ENCODE measurements around the gene KCNH4.

DNA sequence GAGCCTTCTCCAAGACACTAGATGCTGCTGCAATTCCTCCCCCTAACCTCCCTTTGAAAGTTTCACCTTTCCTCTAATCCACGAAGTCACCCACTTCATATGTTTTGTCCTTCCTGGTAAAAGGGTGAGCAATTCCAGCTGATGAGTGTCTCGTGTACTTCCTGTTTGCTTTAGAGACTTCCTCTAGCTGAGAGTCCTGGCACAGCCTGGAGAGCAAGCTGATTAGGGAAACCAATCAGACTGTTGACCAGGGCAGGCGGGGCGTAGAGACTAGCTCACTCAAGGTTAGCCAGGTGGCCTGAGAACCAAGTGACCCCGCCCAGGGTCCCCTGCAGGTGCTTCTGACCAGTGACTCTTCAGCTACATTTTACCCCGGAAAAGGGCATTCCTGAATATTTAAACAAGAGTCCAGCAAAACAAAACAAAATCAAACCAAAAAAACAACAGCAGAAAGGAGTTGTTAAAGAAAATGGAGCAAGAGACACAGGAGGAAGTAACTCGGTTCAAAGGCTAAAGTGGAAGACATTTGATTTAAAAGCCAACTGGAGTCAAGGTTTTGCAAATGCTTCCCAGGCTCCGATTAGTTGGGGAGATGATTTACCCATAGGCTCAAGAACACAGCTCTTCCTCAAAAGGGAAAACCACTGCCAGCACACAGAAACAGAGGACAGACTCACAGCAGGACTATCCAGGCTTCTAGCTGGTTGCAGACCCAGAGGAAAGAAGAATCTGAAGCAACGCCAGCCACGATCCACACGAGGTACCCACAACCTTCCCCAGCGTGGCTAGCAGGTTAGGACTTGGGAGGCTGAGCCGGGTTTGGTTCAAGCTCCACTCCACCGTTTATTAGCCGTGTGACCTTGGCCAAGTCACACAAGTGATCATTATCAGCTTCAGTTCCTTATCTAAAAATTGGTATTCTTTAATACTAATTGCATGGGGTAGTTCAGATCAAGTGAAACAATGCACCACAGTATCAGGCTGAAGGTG is 45.0 kb downstream of the KCNH4 start:
- TF ChIP-seq, protein P1, sequence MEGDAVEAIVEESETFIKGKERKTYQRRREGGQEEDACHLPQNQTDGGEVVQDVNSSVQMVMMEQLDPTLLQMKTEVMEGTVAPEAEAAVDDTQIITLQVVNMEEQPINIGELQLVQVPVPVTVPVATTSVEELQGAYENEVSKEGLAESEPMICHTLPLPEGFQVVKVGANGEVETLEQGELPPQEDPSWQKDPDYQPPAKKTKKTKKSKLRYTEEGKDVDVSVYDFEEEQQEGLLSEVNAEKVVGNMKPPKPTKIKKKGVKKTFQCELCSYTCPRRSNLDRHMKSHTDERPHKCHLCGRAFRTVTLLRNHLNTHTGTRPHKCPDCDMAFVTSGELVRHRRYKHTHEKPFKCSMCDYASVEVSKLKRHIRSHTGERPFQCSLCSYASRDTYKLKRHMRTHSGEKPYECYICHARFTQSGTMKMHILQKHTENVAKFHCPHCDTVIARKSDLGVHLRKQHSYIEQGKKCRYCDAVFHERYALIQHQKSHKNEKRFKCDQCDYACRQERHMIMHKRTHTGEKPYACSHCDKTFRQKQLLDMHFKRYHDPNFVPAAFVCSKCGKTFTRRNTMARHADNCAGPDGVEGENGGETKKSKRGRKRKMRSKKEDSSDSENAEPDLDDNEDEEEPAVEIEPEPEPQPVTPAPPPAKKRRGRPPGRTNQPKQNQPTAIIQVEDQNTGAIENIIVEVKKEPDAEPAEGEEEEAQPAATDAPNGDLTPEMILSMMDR (IDR thresholded peaks at IDR 0.05): no peak
- TF ChIP-seq POLR2AphosphoS5 (IDR thresholded peaks at IDR 0.05) (peak; percentile 85 to 89), EP300 (IDR thresholded peaks at IDR 0.05) (peak in 2 of 4 donors; percentile 75 to 97), POLR2A (IDR thresholded peaks at IDR 0.05) (peak in 1 of 4 donors; percentile 46)
